ENCODE results near the gene UBD. TPM values are rescaled to one million over a fixed set of nuclear protein-coding genes. Genes with fewer than 3 reads are reported as not detected.

The UBD gene
- polyA plus RNA-seq, 1 donor (not counting 4 experiments of a cell fraction or from before 2014, with no cell fraction given) = not detected

GRCh38 chr6:29509239-29509638 lies 50.3 kb downstream of the UBD start:
- H3K27ac ChIP-seq (ENCODE audit: control insufficient read depth, insufficient read depth, low read length) = no peak overlapping the region
- TF ChIP-seq EZH2 (IDR thresholded peaks at IDR 0.05; ENCODE audit: low read length) (no peak), CTCF (optimal IDR thresholded peaks at IDR 0.05 in 1 of 3, IDR thresholded peaks at IDR 0.05 in 1 of 3, conservative IDR thresholded peaks at IDR 0.05 in 1 of 3; ENCODE audit: extremely low read depth in 1 of 3, insufficient read depth in 2 of 3, low read length in 3 of 3) (no peak)
- no peak overlapping the region for H3K4me3 ChIP-seq (ENCODE audit: control insufficient read depth in 2 of 3, extremely low read depth in 1 of 3, insufficient read depth in 2 of 3, low read depth in 1 of 3, low read length in 3 of 3)
- no peaks in the 10 kb centered on the region for H3K79me2 ChIP-seq (ENCODE audit: control insufficient read depth, insufficient read depth, low read length)
- no peaks in the 10 kb centered on the region for H3K9me1 ChIP-seq (ENCODE audit: control insufficient read depth, extremely low read depth, insufficient read depth, low read length)
- DNase-seq (ENCODE audit: low read depth, low spot score) (no peak), FAIRE-seq (no peak)
- no peaks in the 10 kb centered on the region for H3K9me3 ChIP-seq (ENCODE audit: control insufficient read depth, low read depth, low read length)
- no peak overlapping the region for H2AFZ ChIP-seq (ENCODE audit: control insufficient read depth, low read length)
- dilution Hi-C loops (cut with MboI; ENCODE audit: extremely low pct_ligation_motif_present, low sequenced_read_pairs) = no loop called here
- no peak overlapping the region for H3K9ac ChIP-seq (ENCODE audit: control insufficient read depth, extremely low read depth, insufficient read depth, low read length)
- H3K4me1 ChIP-seq (ENCODE audit: control insufficient read depth, extremely low read depth, insufficient read depth, low read length) = no peaks in the 10 kb centered on the region
- H3K4me2 ChIP-seq (ENCODE audit: control insufficient read depth, extremely low read depth, insufficient read depth, low read depth, low read length) = no peak overlapping the region
- peaks cover 23% of the 10 kb centered on the region for H3K27me3 ChIP-seq (ENCODE audit: control insufficient read depth, extremely low read depth, insufficient read depth, low read length)
- no peaks in the 10 kb centered on the region for H4K20me1 ChIP-seq (ENCODE audit: control insufficient read depth, extremely low read depth, insufficient read depth, low read length)
- no peaks in the 10 kb centered on the region for H3K36me3 ChIP-seq (ENCODE audit: control insufficient read depth in 2 of 2, extremely low read depth in 1 of 2, insufficient read depth in 2 of 2, low read length in 2 of 2)

GRCh38 chr6:29507319-29507718 lies 52.2 kb downstream of the UBD start:
- H3K36me3 ChIP-seq (ENCODE audit: control insufficient read depth in 2 of 2, extremely low read depth in 1 of 2, insufficient read depth in 2 of 2, low read length in 2 of 2) = no peaks in the 10 kb centered on the region
- FAIRE-seq = no peak
- dilution Hi-C loops (cut with MboI; ENCODE audit: extremely low pct_ligation_motif_present, low sequenced_read_pairs) = no loop called here
- no peaks in the 10 kb centered on the region for H3K79me2 ChIP-seq (ENCODE audit: control insufficient read depth, insufficient read depth, low read length)
- no peaks in the 10 kb centered on the region for H4K20me1 ChIP-seq (ENCODE audit: control insufficient read depth, extremely low read depth, insufficient read depth, low read length)
- peaks cover 3% of the 10 kb centered on the region for H3K4me1 ChIP-seq (ENCODE audit: control insufficient read depth, extremely low read depth, insufficient read depth, low read length)
- no peaks in the 10 kb centered on the region for H3K9me1 ChIP-seq (ENCODE audit: control insufficient read depth, extremely low read depth, insufficient read depth, low read length)
- no peak overlapping the region for H3K9ac ChIP-seq (ENCODE audit: control insufficient read depth, extremely low read depth, insufficient read depth, low read length)
- peaks cover 26% of the 10 kb centered on the region for H3K27me3 ChIP-seq (ENCODE audit: control insufficient read depth, extremely low read depth, insufficient read depth, low read length)
- no peak overlapping the region for H3K27ac ChIP-seq (ENCODE audit: control insufficient read depth, insufficient read depth, low read length)
- no peak for TF ChIP-seq CTCF (optimal IDR thresholded peaks at IDR 0.05 in 1 of 3, IDR thresholded peaks at IDR 0.05 in 1 of 3, conservative IDR thresholded peaks at IDR 0.05 in 1 of 3; ENCODE audit: extremely low read depth in 1 of 3, insufficient read depth in 2 of 3, low read length in 3 of 3)
- no peak for TF ChIP-seq EZH2 (IDR thresholded peaks at IDR 0.05; ENCODE audit: low read length)
- no peak overlapping the region for H3K4me3 ChIP-seq (ENCODE audit: control insufficient read depth in 2 of 3, extremely low read depth in 1 of 3, insufficient read depth in 2 of 3, low read depth in 1 of 3, low read length in 3 of 3)
- H2AFZ ChIP-seq (ENCODE audit: control insufficient read depth, low read length) = no peak overlapping the region
- H3K9me3 ChIP-seq (ENCODE audit: control insufficient read depth, low read depth, low read length) = no peaks in the 10 kb centered on the region
- no peak overlapping the region for H3K4me2 ChIP-seq (ENCODE audit: control insufficient read depth, extremely low read depth, insufficient read depth, low read depth, low read length)
- no peak for DNase-seq (ENCODE audit: low read depth, low spot score)

All from keratinocyte (primary cell).